ENCODE measurements around the gene COX7B. TPM values are rescaled to one million over a fixed set of nuclear protein-coding genes. Genes with fewer than 3 reads are reported as not detected.

The COX7B gene
- total RNA-seq, 2 experiments from 2014 or later, result 341 to 345 TPM

Other genes with a start within 250 kb of the COX7B start
- 10 to 100 TPM; 51.5 to 56.1 TPM for gene ATRX, start 113.3 kb upstream of the COX7B start, total RNA-seq
- gene MAGT1, start 4.0 kb upstream of the COX7B start, total RNA-seq, result 10 to 100 TPM; 37.5 to 41.3 TPM
- gene ATP7A, start 11.2 kb downstream of the COX7B start, total RNA-seq, result 1 to 10 TPM; 6.4 to 7.0 TPM
- gene PGAM4, start 70.2 kb downstream of the COX7B start, total RNA-seq, result under 1 TPM in 1 of 2 experiments, not detected in 1; 0.92 TPM
- gene PGK1, start 204.8 kb downstream of the COX7B start, total RNA-seq, result 1,000 to 10,000 TPM; 1,246 to 1,264 TPM
- gene TAF9B, start 240.2 kb downstream of the COX7B start, total RNA-seq, result 10 to 100 TPM; 19.6 to 20.9 TPM